Ecto neural progenitor cell (in vitro differentiated cells): ENCODE results near the gene GPR157.
"Not testable (repeated sequence)": the region's sequence is repeated elsewhere in the genome, so short reads cannot be mapped to it uniquely, and the experiment has no call there.

Experiments
- DNase-seq: peaks from one replicate; pipeline ENCODE4 v3.0.0-alpha.2; 2018; ENCODE audit warnings: low spot score

GPR157 gene

DNA sequence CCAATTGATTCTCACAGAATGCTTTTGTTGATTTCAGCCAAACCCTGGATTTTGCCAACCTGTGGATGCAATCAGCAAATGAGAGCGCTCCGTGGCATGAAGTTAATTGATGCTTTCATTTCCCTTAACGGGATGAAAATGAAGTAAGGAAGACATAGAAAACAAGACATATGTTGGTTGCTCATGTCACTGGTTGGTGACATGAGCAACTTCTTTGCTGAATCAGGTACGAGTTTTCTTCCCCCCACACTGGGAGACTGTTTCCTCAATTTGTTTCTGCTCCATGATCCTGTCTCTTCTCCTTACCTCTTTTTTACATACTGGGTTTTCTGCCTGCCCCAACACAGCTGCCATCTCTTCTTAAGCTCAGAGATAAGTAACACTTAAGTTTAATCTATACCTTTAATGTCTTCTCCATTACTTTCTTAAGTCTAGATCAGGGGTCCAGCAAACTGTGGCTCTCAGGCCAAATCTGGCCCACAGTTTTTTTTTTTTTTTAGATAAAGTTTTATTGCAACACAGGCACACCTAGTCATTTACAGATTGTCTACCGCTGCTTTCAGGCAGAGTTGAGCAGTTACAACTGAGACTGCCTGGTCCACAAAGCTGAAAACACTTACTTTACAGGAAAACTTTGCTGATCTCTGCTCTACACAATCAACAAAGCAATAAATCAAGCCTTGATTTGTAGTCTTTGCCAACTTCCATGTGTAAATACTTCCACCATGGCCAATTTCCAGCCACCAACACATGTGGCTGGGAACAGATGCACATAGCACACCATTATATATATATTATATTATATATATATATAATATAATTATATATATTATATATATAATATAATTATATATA is 13.3 kb downstream of the GPR157 start:
- DNase-seq: no peak

DNA sequence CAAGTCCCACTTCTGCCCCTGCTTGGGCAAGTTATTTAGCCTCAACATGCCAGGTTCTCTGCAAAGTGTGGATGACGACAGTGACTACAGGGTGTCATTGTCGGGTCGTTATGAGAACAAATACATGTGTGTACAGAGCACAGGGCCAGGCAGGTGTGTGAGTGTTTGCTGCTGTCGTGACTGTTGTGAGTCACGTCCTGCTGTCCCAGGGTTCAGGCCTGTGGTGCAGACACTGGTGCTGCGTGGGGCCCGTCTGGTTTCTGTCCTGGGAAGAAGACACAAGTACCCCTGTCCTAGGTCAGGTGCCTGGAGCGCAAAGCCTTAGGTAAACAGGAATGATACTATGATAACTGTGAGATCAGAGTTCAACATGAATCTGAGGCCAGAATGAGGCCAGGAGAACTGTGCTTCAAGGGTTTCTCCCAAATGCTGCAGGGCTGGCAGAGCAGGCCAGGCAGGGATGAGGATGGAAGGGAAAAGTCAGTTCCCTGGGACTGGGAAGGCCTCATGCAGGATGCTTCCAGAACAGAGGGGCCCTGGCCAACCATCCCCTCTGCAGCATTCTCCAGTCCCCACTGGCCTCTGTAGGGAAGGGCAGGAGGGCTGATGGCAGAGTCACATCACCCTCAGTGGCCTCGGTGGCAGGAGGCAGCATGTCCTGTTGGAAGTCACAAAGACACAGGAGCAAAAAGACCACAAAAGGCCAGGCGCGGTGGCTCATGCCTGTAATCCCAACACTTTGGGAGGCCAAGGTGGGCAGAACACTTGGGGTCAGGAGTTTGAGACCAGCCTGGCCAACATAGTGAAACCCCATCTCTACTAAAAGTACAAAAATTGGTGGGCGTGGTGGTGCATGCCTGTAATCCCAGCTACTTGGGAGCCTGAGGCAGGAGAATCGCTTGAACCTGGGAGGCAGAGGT is 15.7 kb downstream of the GPR157 start:
- no peak for DNase-seq

DNA sequence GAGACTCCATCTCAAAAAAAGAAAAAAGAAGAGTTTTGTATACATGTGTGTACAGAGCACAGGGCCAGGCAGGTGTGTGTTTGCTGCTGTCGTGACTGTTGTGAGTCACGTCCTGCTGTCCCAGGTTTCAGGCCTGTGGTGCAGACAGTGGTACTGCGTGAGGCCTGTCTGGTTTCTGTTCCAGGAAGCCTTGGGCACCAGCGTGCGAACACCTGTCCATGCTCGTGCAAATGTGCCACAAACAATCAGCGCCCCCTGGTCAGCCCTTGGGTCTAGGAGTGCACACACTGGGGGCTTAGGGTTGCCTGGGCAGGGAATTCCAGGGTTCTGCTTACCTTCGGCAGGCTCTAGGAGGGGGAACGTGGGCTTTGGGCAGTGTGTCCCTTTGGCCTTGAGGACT is 16.9 kb downstream of the GPR157 start:
- DNase-seq: no peak

DNA sequence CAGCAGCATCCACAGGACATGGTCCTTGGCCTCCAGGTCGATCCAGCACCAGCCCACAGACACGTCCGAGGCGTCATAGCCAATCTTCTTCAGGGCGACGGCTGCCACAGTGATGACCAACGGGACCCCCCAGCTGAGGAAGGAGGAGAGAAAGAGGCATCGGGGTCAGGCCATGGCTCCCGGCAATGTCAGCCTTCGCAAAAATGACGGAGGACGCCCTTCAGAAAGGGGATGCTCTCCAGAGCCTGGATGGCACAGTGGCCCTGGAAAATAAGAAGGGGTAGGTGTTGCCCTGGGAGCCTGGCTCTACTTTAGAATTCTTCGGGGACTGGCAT is 17.6 kb downstream of the GPR157 start:
- DNase-seq: no peak

DNA sequence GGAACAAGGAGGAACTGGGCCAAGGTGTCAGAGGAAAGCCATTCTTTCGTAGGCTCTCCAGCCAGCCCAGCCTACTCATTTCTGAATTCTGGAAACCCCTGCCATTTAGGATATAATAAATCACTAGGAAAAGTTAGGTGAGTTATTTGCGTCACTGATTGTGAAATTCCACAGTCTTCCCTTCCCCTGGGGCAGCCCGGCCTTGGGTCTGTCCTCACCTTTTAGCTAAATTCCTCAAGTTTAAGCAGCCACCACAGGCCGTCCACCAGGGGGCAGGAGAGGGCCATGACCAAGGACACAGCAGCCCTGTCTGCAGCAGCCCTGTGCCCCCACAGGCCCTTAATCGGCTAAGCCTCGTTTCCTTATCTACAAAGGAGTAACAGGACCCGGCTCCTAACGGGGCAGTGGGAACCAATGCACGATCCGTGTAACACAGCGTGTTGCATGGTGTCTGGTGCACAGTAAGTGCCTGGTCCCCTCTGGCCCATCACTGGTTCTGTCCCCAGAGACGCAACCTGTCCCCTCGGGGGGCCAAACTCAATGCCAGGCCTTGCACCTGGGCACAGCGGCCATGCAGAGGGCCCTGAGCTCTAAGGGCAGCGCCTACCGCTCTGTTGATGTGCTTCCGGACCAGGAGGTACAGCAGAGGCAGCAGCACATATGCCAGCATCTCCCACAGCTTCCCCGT is 18.1 kb downstream of the GPR157 start:
- peak; percentile 92 for DNase-seq

DNA sequence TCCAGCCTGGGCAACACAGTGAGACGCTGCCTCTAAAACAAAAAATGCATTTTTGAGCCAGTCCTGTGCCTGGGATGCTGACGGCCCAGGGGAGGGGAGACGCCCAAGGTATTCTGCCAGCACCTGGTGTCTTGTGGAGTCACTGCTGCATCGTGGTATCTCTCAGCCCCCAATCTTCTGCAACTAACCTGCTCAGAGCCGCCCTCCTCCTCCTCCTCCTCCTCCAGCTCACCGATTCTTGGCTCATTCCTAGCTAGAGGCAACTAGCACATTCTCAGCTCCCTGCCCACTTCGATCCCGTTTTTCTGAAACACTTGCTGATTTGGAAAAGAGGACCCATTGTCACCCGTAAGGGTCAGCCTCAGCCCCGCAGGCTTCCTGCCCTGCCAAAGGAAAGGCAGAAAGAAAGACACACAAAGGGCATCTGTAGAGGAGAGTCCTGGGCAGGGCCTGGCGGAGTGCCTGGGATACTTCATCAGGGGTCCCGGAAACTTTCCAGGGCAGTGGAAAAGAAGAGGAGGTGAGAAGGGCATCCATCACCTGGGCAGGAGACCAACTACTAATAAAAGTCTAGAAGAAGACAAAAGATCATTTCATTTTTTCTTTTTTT is 20.7 kb downstream of the GPR157 start:
- no peak for DNase-seq

DNA sequence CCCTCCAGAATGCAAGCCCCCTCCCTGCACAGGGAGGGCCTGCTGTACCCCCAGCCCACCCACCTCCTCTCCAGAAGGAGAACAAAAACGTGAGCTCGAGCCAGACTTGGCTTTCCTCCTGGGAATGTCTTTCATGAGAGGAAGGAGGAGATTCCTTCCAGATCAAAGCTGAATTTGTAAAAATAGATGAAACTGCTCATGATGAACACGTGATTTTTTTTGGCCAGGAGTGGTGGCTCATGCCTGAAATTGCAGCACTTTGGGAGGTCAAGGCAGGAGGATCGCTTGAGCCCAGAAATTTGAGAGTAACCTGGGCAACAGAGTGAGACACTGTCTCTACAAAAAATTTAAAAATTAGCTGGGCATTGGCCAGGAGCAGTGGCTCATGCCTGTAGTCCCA is 21.8 kb downstream of the GPR157 start:
- no peak for DNase-seq

DNA sequence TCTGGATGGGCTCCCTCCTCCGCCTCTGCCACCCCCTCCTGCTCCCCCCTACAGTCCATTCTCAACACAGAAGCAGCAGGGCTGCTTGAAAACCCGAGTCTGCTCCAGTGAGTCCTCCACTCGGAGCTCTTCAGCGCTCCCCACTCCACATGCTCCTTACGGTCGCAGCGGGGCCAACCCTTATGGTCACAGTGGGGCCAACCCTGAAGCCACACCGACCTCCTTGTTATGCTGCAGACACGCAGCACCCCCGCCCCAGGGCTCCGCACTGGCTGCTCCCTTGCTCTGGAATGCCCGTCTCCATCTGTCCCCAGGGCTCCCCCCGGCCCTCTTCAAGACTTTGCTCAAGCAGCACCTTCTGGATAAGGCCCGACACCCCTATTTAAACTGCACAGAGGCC is 22.6 kb downstream of the GPR157 start:
- no peak for DNase-seq

DNA sequence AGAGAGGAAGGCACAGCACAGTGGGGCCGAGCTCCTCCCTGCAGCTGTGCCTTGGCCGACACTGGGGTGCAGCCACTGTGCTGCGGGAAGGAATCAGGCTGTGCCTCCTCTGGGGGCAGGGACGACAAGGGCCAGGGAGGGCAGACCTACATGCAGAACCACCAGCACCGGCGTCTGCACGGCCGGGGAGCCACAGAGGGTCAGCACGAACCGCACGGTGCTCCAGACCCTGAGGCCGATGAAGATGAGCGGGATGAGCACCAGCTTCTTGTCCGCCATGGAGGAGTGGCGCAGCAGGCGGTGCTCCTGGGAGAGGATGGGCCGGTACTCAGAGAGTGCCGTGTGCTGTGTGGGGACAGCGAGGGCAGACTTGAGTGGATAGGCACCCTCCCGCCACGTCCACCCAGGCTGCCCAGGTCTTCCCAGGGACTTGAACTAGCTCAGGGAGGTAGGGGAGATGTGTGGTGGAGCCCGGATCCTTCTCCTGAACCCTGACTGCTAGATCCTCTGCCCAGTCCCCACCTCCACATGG is 23.5 kb downstream of the GPR157 start:
- no peak for DNase-seq

DNA sequence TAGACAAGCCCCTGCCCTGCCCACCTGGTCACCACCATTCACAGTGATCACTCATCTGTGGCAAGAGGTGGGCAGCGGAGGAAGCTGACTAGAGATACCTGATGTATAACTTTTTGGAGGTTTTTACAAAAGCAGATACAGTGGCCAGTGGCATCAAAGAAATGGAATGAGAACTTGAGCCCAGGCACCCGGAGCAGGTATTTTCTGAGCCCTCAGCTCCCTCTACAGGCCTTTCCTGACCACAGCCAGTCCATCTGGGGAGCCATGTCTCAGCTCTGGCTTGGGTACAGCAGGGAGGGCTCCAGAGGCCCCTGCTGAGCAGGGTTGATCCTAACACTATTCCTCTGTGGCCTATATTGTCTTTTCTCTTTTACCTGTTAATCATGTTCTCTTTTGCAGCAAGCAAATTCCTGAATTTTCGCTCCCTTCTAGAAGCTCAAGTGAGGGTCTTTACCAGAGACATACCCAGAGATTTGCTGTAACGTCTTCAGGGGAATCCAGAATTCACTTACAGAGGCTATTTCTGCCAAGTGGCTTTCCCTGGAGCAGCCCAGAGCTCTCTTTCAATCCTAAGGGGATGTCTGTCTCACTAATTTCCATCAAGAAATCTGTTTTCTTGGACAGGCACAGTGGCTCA is 27.3 kb downstream of the GPR157 start:
- peak; percentile 71 for DNase-seq

DNA sequence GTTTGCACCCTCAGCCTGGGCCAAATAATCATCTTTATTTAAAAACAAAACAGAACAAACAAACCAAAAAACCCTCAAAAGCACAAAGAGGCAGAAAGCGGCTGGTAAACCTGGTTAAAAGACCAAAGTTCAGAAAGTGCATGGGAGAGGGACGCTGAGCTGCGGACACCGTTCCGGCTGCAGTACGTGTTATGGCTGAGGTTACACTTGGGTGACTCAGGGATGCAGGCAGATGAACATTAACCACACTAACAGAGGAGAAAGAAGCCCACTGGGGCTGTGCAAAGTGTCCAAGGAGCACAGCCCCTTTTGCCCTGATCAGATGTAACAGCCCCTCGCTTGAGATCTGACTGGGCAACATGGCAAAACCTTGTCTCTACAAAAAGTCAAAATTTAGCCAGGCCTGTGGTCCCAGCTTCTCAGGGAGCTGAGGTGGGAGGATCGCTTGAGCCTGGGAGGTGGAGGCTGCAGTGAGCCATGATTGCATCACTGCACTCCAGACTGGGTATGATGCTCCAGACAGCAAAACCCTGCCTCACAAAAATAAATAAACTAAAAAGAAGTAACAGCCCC is 28.3 kb downstream of the GPR157 start:
- no peak for DNase-seq

DNA sequence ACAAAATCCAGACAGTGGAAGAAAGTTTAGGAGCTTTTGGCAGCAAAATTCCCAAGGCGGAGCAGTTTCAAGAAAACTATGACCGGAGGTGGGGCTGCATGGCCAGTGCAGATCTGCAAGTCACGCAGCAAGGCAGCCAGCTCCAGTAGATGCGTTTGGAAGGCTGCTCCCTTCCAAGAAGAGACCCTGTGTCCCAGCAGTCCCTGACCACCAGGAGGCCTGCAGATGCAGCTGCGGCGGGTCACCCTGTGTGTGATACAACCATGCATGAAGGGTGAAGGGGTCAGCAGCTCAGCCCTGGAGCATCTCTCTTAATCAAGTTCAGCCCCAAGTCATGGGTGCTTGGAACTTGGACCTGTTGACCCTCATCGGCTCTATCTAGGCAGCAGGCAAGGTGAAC is 29.3 kb downstream of the GPR157 start:
- no peak for DNase-seq

DNA sequence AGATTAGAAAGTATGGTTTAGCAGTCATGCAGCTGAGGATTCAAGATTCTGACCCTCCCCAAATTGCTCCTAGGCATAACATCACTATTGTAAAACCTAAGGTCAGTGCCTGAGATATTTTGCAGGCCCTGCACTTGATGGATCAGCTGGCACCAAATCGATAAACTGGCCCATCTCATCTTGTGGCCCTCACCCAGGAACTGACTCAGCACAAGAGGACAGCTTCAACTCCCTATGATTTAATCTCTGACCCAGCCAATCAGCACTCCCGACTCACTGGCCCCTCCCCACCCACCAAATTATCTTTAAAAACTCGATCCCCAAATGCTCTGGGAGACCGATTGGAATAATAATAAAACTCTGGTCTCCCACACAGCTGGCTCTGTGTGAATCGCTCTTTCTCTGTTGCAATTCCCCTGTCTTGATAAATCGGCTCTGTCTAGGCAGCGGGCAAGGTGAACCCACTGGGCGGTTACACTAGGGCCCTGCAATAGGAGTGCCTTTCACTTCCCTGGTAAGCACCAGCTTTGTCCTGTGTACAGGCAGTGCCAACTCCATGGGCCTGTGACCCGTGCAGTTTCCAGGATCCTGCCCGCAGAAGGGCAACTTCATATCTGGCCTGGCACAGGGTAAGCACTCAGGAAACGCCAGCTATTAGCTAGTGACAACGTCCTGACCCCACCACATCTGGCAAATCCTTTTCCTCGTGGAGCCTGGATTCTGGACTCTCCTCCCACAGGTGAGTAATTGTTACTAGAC is 30.8 kb downstream of the GPR157 start:
- DNase-seq: no peak

DNA sequence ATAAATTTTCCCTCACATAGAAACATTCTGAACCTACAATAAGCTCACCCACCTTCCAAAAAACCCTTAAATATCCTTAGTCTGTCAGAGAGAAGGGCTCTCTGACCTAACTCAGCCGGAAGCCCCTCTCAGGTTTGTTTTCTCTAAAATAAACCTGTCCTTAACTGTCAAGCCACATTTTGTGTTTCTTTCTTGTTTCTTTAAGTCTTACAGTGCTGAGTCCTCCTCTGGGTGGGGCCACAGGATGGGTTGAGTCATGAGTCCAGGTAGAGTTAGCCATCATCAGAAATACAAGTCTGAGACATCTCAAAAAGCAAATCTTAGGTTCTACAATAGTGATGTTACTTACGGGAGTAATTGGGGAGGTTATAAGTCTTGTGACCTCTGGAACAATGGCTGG is 33.1 kb downstream of the GPR157 start:
- no peak for DNase-seq

DNA sequence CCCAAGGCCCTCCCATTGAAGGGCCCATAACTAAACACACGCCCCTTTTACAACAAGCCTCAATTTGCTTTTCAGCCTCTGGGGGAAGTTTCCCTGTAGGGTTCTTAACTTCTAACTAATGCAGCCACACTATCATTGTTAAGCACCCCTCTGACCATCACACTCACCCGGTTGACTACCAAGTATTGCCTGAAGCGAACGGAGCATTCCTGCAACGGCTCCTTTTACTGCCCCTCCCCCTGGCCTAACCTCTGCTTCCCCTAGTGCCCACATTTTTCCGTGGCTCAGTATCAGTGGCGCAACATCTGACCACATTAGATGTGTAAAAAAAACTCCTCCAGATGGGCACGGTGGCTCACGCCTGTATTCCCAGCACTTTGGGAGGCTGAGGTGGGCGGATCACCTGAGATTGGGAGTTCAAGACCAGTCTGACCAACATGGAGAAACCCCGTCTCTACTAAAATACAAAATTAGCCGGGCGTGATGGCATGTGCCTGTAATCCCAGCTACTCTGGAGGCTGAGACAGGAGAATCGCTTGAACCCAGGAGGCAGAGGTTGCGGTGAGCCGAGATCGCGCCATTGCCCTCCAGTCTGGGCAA is 34.8 kb downstream of the GPR157 start:
- not testable (repeated sequence) for DNase-seq

DNA sequence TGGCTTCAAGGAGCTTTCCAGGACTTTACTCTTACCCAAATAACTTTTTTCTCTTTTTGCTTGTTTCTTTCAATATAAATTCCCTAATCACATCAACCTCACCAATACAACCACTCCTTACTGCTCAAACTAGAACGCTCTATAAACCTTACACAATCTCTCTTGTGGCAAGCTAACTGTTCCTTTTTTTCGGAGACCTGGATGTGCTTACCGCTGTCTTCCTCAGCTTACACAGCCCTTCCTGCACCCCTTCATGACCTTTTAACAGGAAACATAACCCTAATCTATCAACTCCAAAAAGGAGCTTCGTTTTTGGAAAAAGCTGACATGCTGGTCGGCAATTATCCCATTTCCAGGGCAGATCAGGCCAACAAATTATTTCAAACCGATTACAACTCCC is 35.3 kb downstream of the GPR157 start:
- no peak for DNase-seq

DNA sequence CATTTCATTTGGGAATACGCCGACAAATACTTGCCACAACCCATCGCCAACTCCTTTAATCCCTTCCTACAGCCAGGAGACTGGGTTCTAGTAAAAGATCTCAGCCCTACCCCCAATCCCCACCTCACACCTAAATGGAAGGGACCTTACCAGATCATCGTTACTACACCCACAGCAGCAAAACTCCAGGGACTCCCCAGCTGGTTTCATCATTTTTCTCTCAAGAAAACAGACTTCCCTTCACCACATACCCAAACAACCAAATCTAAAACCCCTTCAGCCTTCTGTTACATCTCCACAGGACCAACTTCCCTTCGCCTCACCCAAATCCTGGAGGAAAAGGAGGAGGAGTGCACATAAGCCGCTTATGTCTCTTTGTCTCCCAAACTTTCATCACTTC is 35.8 kb downstream of the GPR157 start:
- DNase-seq: no peak

DNA sequence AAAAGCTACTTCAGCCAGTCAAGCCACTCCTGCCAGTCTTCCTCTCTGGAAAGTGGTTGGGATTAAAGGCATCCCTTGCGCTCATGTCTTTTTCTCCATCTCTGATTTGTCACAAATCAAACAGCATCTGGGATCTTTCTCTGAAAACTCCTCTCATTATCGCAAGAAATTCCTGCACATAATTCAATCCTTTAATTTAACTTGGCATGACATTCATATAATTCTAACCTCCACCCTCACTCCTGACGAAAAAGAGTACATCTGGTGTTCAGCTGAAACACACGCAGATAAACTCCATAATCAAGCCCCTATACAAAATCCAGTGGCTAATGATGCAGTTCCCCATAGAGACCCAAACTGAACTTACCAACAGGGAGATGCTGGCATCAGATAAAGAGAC is 40.1 kb downstream of the GPR157 start:
- DNase-seq: no peak

DNA sequence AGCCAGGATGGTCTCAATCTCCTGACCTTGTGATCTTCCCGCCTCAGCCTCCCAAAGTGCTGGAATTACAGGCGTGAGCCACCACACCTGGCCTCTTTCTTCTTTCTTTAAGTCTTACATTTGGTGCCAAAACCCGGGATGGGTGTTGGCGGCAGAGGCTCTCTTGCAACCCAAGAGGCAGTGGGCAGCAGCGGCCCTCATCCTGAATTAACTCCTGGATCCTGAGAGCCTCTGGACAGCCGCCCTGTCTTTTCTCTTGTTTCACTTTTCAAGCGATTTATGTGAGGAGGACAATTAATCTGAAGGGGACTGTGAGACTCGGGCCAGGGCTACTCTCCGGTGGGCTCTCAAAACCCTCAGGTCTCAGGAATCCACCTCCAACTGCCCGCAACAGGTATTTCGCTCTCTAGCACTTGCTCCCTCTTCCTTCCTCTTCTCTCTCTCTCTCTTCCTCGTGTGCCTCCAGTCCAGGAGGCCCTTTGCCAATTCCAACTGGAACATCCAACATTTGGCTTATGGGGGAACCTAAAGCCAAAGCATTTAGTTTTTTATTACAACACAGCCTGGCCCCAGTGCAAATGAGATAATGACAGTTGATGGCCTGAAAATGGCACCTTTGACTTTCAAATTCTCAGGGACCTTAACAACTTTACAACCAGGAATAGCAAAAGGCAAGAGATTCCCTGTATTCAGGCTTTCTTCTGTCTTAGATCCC is 41.3 kb downstream of the GPR157 start:
- DNase-seq: no peak
